WI38 (cell line): ENCODE data around the gene OR7A5.

Experiments used
- H3K4me3 ChIP-seq: 2 replicates; pipeline ENCODE4 v1.5.1; 2011; ENCODE audit warnings: low read depth, mild to moderate bottlenecking, control low read depth, low read length
- CTCF ChIP-seq: IDR thresholded peaks from 2 replicates; pipeline ENCODE4 v1.5.1; 2012; ENCODE audit warnings: low read depth, mild to moderate bottlenecking, control low read depth, low read length

Gene OR7A5

DNA sequence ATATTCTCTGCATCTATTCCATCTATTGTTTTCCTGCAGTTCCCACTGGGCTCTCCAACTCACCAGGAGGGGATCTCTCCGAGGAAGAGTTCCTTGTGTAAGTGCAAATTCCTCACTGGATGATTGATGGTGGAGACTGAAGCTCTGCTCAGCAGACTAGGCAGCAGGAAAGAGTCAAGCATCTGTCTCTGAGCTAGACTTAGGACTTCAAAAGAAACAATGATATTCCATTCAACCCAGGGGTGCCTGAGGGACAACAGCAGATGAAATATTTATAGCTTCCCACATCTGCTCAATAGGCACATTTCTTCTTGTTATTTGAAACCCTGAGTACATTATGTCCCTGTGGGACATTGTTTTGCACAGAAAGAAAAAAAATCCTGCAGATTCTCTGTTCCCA is at the start of gene OR7A5, which contains the start of gene OR7C1:
Gene OR7A5 (minus strand): TSS at position 175 of the 400 bp plus-strand sequence. CDS start 6,944 bp downstream, outside the sequence.
Gene OR7C1 (minus strand): TSS at position 175 of the 400 bp plus-strand sequence. CDS start 35,049 bp downstream, outside the sequence.
- H3K4me3 ChIP-seq = no peak within 1 kb of the TSS
- TF ChIP-seq CTCF = no peak

GRCh38 chr19:14871619-14872230 is 36.7 kb upstream of the OR7A5 start:
- no peak for TF ChIP-seq CTCF
- no peak overlapping the region for H3K4me3 ChIP-seq

DNA sequence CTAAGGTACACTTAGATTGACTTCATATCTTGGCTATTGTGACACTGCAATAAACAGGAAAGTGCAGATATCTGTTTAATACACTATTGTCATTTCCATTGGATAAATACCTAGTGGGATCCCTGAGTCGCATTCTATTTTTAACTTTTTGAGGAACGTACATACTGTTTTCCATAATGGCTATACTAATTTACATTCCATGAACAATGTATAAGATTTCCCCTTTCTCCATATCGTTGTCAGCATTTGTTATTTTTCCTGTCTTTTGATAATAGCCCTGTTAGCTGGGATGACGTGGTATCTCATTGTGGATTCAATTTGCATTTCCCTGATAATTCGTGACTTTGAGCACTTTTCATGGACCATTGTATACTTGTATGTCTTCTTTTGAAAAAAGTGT is 33.5 kb upstream of the OR7A5 start:
- H3K4me3 ChIP-seq = no peak overlapping the region
- TF ChIP-seq CTCF = no peak

GRCh38 chr19:14848822-14849221 is 13.8 kb upstream of the OR7A5 start, which contains the start of gene OR7A10:
Gene OR7A10 (minus strand): TSS chr19:14848922. CDS start chr19:14841877, 7,045 bp downstream.
- no peak within 1 kb of the TSS for H3K4me3 ChIP-seq
- TF ChIP-seq CTCF = no peak

GRCh38 chr19:14843578-14843977 is 8.6 kb upstream of the OR7A5 start:
- no peak overlapping the region for H3K4me3 ChIP-seq
- TF ChIP-seq CTCF = no peak

- TF ChIP-seq CTCF = no peak
- no peak overlapping the region for H3K4me3 ChIP-seq
Observed at GRCh38 chr19:14843169-14843568, 8.2 kb upstream of the OR7A5 start.

DNA sequence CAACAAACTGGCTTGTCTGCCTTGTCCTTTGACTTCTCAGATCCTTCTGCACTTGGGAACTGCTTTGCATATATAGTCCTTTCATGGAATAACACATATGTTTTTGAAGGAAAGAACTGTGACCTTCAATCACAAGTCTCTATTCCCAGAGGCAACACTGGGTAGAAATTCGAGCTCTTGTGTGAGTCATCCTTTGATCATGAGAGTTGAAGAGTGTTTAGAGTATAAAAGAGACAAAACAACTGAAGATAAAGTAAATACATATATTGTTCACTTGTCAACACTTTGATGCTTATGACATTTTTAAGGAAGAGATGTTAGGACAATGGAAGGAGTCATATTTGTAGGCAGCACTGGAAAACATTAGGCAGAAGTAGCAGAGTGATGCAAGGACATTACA is 5.2 kb upstream of the OR7A5 start:
- no peak overlapping the region for H3K4me3 ChIP-seq
- TF ChIP-seq CTCF = no peak
